Activated CD4-positive, alpha-beta T cell treated with anti-CD3 and anti-CD28 coated beads, Interleukin-2, amount 50 U/mL, for 1 hour (primary cell): Measurements from ENCODE around the gene LPP.

Experiments
- DNase-seq: peaks from one replicate; pipeline ENCODE4 v3.0.0-alpha.2; 2020

The LPP gene

DNA sequence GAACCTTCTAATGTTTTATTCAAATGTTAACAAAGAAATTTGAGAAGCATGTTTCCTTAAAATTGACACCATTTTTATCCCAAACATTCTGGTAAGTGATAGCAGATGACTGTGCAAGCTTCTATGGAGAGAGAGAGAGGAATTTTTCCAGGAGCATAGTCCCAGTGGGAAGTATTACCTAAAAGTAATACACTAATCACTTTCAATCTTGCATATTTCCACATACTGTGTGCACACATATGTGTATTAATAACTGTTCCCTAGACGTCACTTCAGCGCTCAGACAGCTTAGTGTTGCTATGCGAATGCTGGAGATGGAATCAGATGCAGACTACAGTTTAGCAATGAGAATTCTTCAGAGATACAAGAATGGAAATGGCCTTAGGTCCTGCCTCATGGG lies 593.5 kb downstream of the LPP start:
- no peak for DNase-seq

GRCh38 chr3:188749010-188749617 lies 595.2 kb downstream of the LPP start:
- DNase-seq, result peak; percentile 49

DNA sequence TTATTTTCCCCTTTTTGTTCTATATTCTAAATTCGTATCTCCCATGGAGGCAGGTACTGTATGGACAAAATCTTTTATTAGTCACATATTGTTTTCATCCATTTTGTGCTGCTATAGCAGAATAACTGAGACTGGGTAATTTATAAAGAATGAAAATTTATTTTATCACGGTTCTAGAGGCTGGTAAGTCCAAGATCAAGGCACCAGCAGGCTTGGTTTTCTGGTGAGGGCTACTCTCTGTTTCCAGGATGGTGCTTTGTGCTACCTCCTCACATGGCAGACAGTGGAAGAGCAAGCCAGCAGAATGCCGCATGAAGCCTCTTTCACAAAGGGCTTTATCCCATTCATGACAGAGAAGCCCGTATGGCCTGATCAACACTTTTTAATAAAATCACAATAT lies 595.9 kb downstream of the LPP start:
- DNase-seq, result no peak

DNA sequence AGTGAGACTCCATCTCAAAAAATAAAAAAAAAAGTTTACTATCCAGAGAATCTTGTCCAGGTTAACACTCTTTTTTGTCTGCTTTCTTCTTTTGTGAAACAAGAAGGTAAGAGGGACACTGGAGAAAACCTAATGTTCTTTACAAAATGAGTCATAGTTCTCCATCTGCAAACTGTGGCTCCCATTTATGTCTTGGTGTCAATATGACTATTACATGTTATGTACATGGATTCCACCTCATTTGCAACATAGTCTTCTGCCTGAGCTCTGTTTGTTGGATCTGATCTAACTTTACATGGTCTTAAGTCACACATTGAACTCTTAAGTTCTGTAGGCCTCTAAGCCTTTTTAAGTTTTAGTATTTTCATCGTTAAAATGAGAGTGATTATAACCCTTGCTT lies 596.7 kb downstream of the LPP start:
- DNase-seq, result no peak

DNA sequence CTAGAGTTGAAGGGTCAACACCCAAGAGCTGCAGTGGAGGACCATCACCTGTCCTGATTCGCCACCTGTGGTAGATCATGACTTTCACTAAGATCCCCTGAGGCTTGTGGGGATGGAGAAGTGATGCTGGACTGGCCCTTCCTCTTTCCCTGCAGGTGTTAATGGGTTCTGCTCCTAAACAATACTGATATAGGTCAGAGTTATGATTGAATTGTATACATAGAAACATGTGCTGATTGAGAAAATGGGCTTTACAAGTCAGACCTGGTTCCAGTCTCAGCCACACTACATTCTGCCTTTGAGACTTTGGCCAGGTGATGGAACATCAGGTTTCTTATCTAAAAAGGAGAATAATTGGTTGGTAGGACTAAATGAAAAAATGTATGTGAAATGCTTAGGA lies 598.9 kb downstream of the LPP start:
- DNase-seq, result no peak

- DNase-seq, result no peak
Measured at GRCh38 chr3:188754267-188754666, 600.3 kb downstream of the LPP start.

GRCh38 chr3:188756241-188756640 lies 602.3 kb downstream of the LPP start:
- DNase-seq, result no peak

DNA sequence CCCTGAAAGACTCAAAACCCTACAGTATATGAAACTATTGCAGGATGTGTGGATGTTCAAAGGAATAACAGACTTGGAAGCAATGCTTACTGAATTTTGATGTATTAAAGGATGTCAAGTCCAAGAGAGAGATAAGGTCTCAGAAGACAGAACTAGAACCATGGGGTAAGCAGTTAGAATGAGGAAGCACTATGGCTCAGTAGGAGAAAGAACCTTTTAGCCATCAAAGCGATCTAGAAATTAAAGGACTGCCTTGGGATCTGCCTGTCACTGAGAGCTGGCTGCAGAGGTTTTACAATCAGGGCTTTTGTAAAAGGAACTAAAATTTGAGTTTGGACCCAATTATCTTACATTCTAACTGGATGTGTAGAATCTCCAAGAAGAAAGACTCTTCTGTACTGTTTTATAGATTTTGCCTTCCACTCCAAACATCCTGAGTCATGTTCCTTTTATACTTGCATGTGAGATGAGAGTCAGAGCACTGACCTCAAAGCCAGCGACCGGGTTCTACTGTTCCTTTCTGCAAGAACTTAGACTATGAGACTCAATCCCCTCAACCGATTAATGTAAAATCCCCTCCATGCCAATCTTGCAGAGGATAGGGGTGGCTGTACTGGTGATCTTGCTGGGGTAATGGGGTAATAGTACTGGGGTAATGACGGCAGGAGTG lies 605.5 kb downstream of the LPP start:
- DNase-seq, result no peak

GRCh38 chr3:188760408-188760807 lies 606.5 kb downstream of the LPP start:
- DNase-seq, result no peak

- DNase-seq, result no peak
Measured at GRCh38 chr3:188761439-188761838, 607.5 kb downstream of the LPP start.

DNA sequence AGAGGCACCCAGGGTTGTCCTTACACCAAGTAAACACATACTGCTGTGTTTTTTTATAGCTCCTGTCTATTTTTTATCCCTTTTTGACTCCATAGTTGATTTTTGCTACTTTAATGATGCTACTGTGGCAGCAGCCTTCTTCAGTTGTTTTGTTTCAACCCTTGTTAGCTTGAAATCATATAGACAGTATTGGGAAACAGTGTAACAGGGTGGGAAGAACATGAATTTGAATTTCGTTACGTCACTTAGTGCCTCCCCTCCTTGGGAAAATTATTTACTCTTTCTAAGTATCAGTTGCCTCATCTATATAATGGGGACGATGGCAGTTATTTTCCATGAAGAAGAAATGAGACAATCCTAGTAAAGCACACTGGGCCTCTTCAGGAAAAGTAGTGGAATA lies 608.0 kb downstream of the LPP start:
- DNase-seq, result no peak

GRCh38 chr3:188764609-188765008 lies 610.7 kb downstream of the LPP start:
- DNase-seq, result no peak

GRCh38 chr3:188769831-188770230 lies 615.9 kb downstream of the LPP start:
- DNase-seq, result no peak

DNA sequence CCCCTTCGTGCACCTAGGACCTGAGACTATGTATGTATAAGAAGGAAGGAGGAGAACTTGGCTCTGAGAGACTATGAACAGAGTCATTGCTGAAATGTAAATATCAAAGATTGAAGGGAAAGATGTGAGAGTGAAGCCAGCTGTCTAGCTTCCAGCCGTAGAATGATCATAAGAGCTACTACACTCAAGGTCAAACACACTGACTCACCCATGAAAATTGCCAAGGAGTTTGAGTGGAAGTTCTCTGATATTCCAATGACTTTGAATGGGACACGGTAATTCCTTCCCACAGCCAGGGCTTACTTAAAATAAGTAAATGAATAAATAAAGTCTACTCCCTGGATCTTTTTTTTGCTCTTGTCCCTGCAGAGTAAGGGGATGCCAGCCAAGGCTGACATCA lies 618.9 kb downstream of the LPP start:
- DNase-seq, result no peak

GRCh38 chr3:188775412-188775811 lies 621.5 kb downstream of the LPP start:
- no peak for DNase-seq

- DNase-seq, result no peak
Measured at GRCh38 chr3:188776447-188776846, 622.5 kb downstream of the LPP start.

- no peak for DNase-seq
Measured at GRCh38 chr3:188778091-188778852, 624.3 kb downstream of the LPP start.

DNA sequence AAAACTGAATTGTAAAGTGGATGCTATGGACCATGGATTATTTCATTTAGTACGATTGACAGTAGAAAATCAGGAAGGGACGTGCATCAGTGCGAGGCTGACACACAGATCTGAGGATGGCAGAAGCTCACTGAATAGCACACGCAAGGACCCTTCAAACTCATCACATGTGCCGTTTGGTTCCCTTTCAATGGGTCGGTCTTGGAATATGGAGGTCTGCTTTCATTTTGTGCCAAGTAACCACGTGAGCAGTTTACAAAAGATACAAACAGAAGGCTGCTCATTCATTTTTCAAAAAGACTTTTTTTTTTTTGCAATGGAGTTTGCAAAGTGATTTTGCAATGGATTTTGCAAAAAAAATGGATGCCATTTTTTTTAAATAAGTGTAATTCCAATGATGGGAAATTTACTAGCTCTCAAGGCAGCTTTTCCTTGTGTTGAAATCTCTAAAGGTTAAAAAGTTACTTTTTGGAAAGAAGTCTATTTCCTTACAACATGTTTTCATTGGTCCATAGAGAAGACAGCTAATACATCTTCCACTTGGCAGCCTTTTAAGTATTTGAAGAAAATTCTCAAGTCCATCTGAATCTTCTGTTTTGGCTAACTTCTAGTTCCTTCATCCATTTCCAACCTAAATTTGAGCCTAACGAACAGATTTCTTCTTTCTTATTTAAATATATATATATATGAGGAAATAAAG lies 625.5 kb downstream of the LPP start:
- DNase-seq, result no peak

DNA sequence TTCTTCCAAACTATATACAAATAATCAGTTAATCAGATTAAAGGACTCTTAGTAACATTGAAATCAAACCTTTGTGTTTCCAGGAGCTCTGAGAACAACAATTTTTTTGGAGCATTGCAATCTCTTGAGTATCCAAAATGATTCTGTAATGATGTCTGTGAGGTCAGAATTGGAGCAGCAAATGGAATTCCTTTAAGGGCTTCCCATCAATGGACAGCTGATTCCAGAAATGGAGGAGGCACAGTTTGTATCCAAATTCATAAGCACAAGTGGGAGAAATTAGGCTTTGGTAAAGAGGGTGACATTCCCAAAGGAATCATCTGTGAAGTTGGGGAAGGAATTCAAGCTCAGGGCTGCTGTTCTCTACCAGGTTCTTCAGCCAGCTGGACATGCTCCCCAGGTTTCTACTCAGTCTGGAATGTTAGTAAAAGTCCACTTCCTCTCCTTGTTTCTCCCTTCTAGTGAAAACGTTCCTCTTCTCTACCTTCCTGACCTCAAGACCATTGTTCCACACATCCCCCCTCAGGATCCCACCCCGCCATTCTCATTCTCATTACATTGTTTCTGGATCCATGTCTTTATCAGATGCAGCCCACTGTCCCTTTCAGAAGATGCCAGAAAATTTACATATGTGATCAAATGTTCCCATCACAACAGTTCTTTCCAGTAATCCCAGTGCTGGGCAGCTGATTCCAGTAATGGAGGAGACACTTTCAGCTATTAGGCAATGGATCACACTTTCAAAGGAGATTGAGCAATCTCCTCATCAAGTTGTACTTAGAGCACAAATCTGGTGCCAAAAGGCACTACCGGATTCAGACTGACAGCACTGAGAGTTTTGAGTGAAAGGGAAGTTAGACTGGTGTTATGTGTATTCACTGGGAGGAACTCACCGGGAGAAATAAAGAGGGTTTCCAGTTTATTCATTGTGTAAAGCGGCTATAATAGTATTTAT lies 626.5 kb downstream of the LPP start:
- no peak for DNase-seq

DNA sequence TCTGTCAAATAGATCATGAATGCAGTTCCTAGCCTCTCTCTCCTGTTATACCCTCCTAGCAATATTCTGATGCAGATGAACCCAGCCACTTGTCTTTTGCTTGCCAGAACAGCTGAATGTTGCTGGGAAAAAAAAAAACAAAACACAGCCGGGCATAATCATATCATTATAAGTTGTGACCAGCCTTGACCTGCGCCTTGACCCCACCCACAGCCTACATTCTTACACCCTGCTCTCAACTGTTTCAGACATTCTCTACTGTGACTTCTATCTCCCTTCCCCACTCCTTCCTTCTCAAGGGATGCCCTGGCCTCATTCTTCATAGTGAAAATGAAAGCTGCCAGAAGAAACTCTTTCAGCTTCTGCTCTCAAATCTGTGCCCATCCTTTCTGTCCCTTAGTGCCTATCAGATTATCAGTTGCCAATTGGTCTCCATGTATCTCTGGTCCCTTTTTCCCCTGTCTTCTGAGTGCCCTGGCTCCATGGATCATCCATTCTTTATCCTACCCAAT lies 628.7 kb downstream of the LPP start:
- no peak for DNase-seq

GRCh38 chr3:188786424-188786823 lies 632.5 kb downstream of the LPP start:
- DNase-seq, result no peak

GRCh38 chr3:188788621-188789081 lies 634.7 kb downstream of the LPP start:
- DNase-seq, result peak; percentile 29
